GM13976 (cell line): Measurements from ENCODE around the gene ELP4.
A peak's percentile ranks its signal among the peaks of the same experiment; 100 is the strongest.

Experiments used
- DNase-seq: peaks from one replicate; pipeline ENCODE4 v3.0.0; 2012; ENCODE audit warnings: low spot score
- CTCF ChIP-seq: IDR thresholded peaks from 2 replicates; pipeline ENCODE4 v1.5.1; 2012; ENCODE audit warnings: borderline replicate concordance, mild to moderate bottlenecking; ENCODE audit not compliant: insufficient read depth; ENCODE audit errors: extremely low read depth, missing control alignments, control extremely low read depth
- in situ Hi-C: fragments of 300-500 bp; cut with MboI; formaldehyde crosslinking; loops from one replicate; pipeline ENCODE4 v1.12.0; 2022; ENCODE audit warnings: low sequenced_read_pairs, mixed read lengths, inconsistent platforms; ENCODE audit not compliant: unreplicated experiment

ELP4 gene

GRCh38 chr11:31509429-31510345 lies at the start of gene ELP4, which contains the start of gene IMMP1L:
ELP4 (plus strand) TSS chr11:31509767; CDS start chr11:31509785, 18 bp downstream.
IMMP1L (minus strand) TSS chr11:31509622; CDS start chr11:31463276, 46,346 bp downstream.
- in situ Hi-C loops = no loop called here
- DNase-seq = peak; percentile 97
- TF ChIP-seq CTCF = no peak

GRCh38 chr11:31464436-31464835 lies 45.1 kb upstream of the ELP4 start:
- no peak for TF ChIP-seq CTCF
- no peak for DNase-seq
- in situ Hi-C loops = no loop called here

GRCh38 chr11:31474083-31474482 lies 35.5 kb upstream of the ELP4 start:
- DNase-seq = no peak
- in situ Hi-C loops = no loop called here
- no peak for TF ChIP-seq CTCF

GRCh38 chr11:31477528-31478222 lies 31.9 kb upstream of the ELP4 start:
- TF ChIP-seq CTCF = no peak

GRCh38 chr11:31478223-31478590 lies 31.4 kb upstream of the ELP4 start:
- TF ChIP-seq CTCF = no peak
- no peak for DNase-seq
- in situ Hi-C loops = loop anchor here (25.0 kb wide), 1 partner anchor 484 kb away; no protein-coding TSS in a partner anchor

More at GRCh38 chr11:31477528-31478222, 31.9 kb upstream of the ELP4 start:
- no peak for DNase-seq
- in situ Hi-C loops = loop anchor here (25.0 kb wide), 1 partner anchor 485 kb away; no protein-coding TSS in a partner anchor

GRCh38 chr11:31479066-31479465 lies 30.5 kb upstream of the ELP4 start:
- no peak for DNase-seq
- in situ Hi-C loops = loop anchor here (25.0 kb wide), 1 partner anchor 483 kb away; no protein-coding TSS in a partner anchor
- TF ChIP-seq CTCF = no peak
